WERI-Rb-1 (cell line): ENCODE measurements around the gene SYTL1.
A peak's percentile ranks its signal among the peaks of the same experiment; 100 is the strongest.

Experiments
- DNase-seq: peaks from one replicate; pipeline ENCODE4 v3.0.0-alpha.2; 2020
- H3K27ac ChIP-seq: fragments of 250-450 bp; sonication (Bioruptor Pico); 2 replicates; pipeline ENCODE4 v1.5.1; 2020; ENCODE audit warnings: mild to moderate bottlenecking, moderate library complexity
- H3K27me3 ChIP-seq: fragments of 250-450 bp; sonication (Bioruptor Pico); 2 replicates; pipeline ENCODE4 v1.5.1; 2021; ENCODE audit warnings: mild to moderate bottlenecking, low read depth, moderate library complexity; ENCODE audit not compliant: insufficient read depth, severe bottlenecking
- H3K36me3 ChIP-seq: fragments of 250-450 bp; sonication (Bioruptor Pico); 2 replicates; pipeline ENCODE4 v1.5.1; 2020; ENCODE audit warnings: mild to moderate bottlenecking, moderate library complexity
- H3K4me3 ChIP-seq: 2 replicates; pipeline ENCODE4 v1.5.1; 2011; ENCODE audit warnings: low read depth, mild to moderate bottlenecking, control low read depth, low read length
- H3K9me3 ChIP-seq: fragments of 250-450 bp; sonication (Bioruptor Pico); 2 replicates; pipeline ENCODE4 v1.5.1; 2021; ENCODE audit warnings: mild to moderate bottlenecking, moderate library complexity; ENCODE audit not compliant: severe bottlenecking
- TF ChIP-seq, protein P1 (sequence below): IDR thresholded peaks from 2 replicates; pipeline ENCODE4 v1.5.1; 2011; ENCODE audit warnings: low read depth, mild to moderate bottlenecking, control low read depth, inconsistent platforms, low read length

Gene SYTL1

DNA sequence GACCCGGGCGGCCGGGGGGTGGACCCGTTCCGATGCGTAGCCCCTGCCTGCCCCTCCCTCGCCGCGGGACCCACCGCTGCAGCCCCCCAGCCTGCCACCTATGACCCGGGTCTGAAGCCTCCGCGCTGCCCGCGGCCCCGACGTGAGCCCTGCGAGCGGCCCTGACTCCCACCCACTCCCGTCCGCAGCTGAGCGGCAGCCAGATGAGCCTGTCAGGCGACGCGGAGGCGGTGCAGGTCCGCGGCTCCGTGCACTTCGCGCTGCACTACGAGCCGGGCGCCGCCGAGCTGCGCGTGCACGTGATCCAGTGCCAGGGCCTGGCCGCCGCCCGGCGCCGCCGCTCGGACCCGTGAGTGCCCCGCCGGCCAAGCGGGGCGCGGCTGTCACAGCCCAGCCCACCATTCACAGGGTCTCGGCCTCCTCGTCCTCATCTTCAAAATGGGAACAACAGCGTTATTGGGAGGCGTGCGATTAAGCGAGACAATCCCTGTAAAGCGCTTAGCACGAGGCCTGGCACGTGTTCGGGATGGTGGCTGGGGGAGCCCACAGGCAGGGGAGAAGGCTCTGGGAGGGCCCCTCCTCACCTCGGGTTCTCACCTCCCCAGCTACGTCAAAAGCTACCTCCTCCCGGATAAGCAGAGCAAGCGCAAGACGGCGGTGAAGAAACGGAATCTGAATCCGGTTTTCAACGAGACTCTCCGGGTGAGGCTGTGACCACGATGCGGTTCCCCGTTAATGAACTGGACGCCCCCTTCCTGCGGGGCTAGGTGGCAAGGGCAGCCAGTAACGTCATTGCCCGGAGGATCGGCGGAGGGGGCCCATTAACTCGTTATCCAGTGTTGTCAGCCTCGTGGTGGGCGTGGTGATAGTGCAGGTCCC is 8.2 kb downstream of the SYTL1 start:
- Histone ChIP-seq H3K9me3 (no peaks in the 10 kb centered on the region), H3K4me3 (peak overlapping the region; percentile 65), H3K36me3 (peaks cover 10% of the 10 kb centered on the region), H3K27me3 (no peaks in the 10 kb centered on the region), H3K27ac (peak overlapping the region; percentile 81)
- peak; percentile 83 for DNase-seq
- TF ChIP-seq, protein P1, sequence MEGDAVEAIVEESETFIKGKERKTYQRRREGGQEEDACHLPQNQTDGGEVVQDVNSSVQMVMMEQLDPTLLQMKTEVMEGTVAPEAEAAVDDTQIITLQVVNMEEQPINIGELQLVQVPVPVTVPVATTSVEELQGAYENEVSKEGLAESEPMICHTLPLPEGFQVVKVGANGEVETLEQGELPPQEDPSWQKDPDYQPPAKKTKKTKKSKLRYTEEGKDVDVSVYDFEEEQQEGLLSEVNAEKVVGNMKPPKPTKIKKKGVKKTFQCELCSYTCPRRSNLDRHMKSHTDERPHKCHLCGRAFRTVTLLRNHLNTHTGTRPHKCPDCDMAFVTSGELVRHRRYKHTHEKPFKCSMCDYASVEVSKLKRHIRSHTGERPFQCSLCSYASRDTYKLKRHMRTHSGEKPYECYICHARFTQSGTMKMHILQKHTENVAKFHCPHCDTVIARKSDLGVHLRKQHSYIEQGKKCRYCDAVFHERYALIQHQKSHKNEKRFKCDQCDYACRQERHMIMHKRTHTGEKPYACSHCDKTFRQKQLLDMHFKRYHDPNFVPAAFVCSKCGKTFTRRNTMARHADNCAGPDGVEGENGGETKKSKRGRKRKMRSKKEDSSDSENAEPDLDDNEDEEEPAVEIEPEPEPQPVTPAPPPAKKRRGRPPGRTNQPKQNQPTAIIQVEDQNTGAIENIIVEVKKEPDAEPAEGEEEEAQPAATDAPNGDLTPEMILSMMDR: no peak

DNA sequence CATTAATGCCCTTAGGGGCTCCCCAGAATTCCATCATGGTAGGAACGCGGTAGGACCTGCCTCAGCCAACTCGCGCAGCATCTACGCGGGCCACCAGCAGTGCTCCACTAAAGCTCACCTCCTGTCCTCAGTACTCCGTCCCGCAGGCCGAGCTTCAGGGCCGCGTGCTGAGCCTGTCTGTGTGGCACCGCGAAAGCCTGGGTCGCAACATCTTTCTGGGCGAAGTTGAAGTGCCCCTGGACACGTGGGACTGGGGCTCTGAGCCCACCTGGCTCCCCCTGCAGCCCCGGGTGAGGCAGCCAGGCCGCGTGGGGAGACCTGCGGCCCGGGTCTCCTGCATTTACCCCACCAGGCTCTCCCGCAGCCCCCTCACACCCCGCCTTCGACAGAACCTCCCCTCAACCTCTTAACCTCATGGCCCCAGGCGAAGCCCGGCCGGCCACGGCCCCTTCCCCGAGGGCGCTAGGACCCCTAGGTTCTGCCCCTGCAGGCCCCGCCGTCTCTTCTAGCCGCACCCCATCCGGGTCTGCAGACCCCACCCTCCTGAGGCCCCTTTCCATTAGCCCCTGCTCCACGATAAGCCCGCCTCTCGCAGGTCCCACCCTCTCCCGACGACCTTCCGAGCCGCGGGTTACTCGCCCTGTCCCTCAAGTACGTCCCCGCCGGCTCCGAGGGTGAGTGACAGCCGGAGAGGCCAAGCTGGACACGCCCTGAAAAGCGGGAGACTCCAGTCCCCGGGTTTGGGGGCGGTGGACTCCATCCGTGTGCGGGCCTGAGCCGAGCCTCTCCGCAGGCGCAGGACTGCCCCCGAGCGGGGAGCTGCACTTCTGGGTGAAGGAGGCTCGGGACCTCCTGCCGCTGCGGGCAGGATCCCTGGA is 9.1 kb downstream of the SYTL1 start:
- no peaks in the 10 kb centered on the region for H3K9me3 ChIP-seq
- peaks cover 15% of the 10 kb centered on the region for H3K36me3 ChIP-seq
- peak overlapping the region; percentile 51 for H3K27ac ChIP-seq
- TF ChIP-seq, protein P1: no peak
- no peaks in the 10 kb centered on the region for H3K27me3 ChIP-seq
- DNase-seq: no peak
- no peak overlapping the region for H3K4me3 ChIP-seq

DNA sequence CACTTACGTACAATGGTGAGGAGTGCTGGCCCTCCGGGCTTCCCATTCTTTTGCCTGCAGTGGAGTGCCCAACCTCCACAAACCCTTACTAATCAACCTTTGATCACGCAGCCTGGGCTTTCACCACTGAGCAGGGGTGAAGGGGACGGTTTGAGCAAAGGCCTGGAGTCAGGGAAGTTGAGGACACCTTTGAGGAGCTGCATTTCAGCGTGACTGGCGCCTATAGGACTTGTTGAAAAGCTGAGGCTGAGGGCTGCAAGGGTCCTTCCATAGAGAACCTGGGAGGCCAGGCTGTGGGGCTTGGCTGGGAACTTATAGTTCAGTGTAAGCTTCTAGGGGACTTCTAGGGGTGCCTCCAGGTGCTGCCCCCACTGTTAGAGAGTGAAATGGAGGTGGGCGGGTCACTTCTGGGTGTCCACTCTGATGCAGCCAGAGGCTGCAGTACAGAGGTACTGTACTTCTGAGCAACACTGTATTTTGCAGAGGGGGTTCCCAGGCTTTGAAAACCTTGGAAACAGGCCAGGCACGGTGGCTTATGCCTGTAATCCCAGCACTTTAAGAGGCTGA is 9.8 kb downstream of the SYTL1 start:
- Histone ChIP-seq H3K36me3 (peaks cover 15% of the 10 kb centered on the region), H3K9me3 (no peaks in the 10 kb centered on the region), H3K27me3 (no peaks in the 10 kb centered on the region), H3K27ac (peak overlapping the region; percentile 51), H3K4me3 (no peak overlapping the region)
- peak; percentile 62 for DNase-seq
- TF ChIP-seq, protein P1: no peak

DNA sequence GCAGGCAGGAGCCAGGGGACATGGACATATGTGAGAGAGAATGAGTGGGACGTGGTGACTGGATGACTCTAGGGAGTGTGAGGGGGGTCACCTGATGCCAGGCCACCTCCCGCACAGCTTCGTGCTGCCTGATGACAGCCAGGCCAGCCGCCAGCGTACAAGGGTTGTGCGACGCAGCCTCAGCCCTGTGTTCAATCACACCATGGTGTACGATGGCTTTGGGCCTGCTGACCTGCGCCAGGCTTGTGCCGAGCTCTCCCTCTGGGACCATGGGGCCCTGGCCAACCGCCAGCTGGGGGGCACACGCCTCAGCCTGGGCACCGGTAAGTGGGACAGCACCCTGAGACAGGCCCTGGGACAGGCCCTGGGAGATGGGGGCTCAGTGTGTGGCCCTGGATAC is 11.3 kb downstream of the SYTL1 start:
- peaks cover 11% of the 10 kb centered on the region for H3K36me3 ChIP-seq
- no peak for DNase-seq
- H3K4me3 ChIP-seq: no peak overlapping the region
- TF ChIP-seq, protein P1: no peak
- H3K27ac ChIP-seq: no peak overlapping the region
- H3K27me3 ChIP-seq: no peaks in the 10 kb centered on the region
- no peaks in the 10 kb centered on the region for H3K9me3 ChIP-seq

GRCh38 chr1:27353629-27354028 is 11.8 kb downstream of the SYTL1 start:
- TF ChIP-seq, protein P1: no peak
- Histone ChIP-seq H3K27me3 (no peaks in the 10 kb centered on the region), H3K9me3 (no peaks in the 10 kb centered on the region), H3K4me3 (no peak overlapping the region), H3K36me3 (peaks cover 11% of the 10 kb centered on the region), H3K27ac (no peak overlapping the region)
- DNase-seq: no peak
